GM10248 (cell line): ENCODE data around the gene COL7A1.

ENCODE experiments used
- CTCF ChIA-PET: fragments of 300-600 bp; sonication (Branson Sonifier 250); formaldehyde crosslinking; extraction: SDS; loops from one replicate; lab custom pipeline; 2021; ENCODE audit warnings: antibody characterized with exemption; lab: Yijun Ruan, JAX
- POLR2A ChIA-PET: fragments of 350-650 bp; sonication (Branson Sonifier 250); formaldehyde crosslinking; extraction: SDS; loops from one replicate; lab custom pipeline; 2020; ENCODE audit warnings: antibody characterized with exemption; lab: Yijun Ruan, JAX
- DNase-seq: peaks from one replicate; pipeline ENCODE4 v3.0.0; 2012; ENCODE audit errors: extremely low spot score
- TF ChIP-seq, protein P1 (sequence below): IDR thresholded peaks from 2 replicates; pipeline ENCODE4 v1.5.1; 2012; ENCODE audit warnings: mild to moderate bottlenecking, low read depth; ENCODE audit errors: extremely low read depth, missing control alignments, control extremely low read depth

The COL7A1 gene

DNA sequence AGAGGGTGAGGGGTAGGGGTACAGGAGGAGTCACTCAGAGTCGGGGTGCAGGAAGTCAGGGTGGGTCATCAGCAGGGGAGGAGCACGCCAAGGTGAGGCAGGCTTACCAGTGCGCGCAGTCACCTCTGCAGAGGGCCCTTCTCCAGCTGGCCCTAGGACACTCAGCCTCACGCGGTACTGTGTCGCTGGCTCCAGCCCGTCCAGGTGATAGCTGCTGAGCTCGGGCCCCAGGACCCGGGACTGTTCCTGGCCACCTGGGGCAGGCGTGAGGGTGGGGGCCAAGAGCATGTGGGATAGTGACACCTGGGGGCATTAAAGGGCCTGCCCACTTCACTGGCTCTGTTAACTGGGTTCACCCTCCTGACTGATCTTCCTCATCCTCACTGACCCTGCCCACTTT, 7.4 kb downstream of the COL7A1 start:
- ChIA-PET CTCF (no interaction called here), POLR2A (no interaction called here)
- no peak for DNase-seq
- TF ChIP-seq, protein P1, sequence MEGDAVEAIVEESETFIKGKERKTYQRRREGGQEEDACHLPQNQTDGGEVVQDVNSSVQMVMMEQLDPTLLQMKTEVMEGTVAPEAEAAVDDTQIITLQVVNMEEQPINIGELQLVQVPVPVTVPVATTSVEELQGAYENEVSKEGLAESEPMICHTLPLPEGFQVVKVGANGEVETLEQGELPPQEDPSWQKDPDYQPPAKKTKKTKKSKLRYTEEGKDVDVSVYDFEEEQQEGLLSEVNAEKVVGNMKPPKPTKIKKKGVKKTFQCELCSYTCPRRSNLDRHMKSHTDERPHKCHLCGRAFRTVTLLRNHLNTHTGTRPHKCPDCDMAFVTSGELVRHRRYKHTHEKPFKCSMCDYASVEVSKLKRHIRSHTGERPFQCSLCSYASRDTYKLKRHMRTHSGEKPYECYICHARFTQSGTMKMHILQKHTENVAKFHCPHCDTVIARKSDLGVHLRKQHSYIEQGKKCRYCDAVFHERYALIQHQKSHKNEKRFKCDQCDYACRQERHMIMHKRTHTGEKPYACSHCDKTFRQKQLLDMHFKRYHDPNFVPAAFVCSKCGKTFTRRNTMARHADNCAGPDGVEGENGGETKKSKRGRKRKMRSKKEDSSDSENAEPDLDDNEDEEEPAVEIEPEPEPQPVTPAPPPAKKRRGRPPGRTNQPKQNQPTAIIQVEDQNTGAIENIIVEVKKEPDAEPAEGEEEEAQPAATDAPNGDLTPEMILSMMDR, result no peak

DNA sequence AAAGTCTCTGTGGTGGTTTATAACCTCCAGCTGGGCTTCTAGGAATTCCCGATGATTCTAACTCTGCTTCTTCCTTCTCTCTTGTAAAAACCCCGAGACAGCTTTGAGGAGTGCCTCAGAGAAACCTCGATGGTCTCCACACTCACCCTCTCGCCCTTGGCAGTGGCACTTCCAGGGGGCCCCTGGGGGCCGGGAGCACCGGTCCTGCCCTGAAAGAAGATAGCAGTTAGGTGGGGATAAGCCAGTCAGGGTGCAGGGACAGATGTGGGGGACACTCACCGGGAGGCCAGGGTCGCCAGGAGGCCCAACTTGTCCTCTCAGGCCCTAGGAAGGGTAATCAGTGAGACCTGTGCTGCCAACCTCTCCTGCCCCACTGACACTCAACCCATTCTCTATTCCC, 9.7 kb downstream of the COL7A1 start:
- no peak for DNase-seq
- ChIA-PET POLR2A (no interaction called here), CTCF (no interaction called here)
- TF ChIP-seq, protein P1, result no peak

DNA sequence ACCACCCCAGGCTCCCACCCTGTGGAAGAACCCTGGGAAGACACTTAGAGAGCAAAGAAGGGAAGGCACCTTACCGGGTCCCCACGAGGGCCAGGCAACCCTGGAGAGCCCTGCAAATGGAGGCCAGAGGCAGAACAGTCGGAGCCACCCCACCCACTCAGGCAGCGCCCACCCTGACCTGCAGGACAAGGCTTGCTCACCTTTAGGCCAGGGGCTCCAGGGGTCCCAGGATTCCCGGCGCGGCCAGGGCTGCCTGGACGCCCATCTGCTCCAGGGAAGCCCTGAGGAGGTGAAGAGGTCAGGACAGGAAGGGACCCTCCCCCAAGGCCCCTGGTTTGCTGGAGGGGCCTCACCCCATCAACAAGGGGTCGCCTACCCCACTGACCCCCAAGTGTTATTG, 10.3 kb downstream of the COL7A1 start:
- ChIA-PET CTCF (no interaction called here), POLR2A (no interaction called here)
- TF ChIP-seq, protein P1, result no peak
- DNase-seq, result no peak

- CTCF ChIA-PET, result no interaction called here
- DNase-seq, result no peak
These were observed 13.3 kb downstream of the COL7A1 start for GRCh38 chr3:48581621-48582481.

GRCh38 chr3:48576647-48577046, 18.5 kb downstream of the COL7A1 start:
- TF ChIP-seq, protein P1, result no peak
- CTCF ChIA-PET, result interaction anchor here (1.4 kb wide), 1 partner anchor 18 kb away, joined by 6 read pairs; no protein-coding TSS in a partner anchor
- DNase-seq, result no peak
- POLR2A ChIA-PET, result no interaction called here

More at GRCh38 chr3:48581621-48582481, 13.3 kb downstream of the COL7A1 start:
- POLR2A ChIA-PET, result interaction anchor here (0.6 kb wide), 1 partner anchor 23 kb away, joined by 7 read pairs; no protein-coding TSS in a partner anchor
- TF ChIP-seq, protein P1, result no peak

DNA sequence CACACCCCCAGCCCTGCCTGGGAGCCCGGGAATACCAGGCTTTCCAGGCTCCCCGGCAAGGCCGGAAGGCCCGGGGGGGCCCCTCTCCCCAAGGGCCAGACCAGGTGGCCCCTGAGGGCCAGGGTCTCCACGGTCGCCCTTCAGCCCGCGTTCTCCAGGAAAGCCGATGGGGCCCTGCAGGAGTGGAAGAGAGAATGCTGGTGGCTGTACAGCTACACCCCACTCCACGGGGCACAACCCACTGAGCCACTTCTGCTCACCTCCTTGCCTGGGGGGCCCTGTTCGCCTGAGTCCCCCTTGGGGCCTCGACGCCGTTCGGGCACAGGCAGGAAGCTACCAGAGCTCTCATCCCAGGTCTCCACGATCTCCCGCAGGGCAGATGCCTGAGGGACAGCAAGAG, 19.8 kb downstream of the COL7A1 start:
- TF ChIP-seq, protein P1, result no peak
- CTCF ChIA-PET, result no interaction called here
- DNase-seq, result no peak
- POLR2A ChIA-PET, result no interaction called here
